Naive thymus-derived CD4-positive, alpha-beta T cell (primary cell): ENCODE measurements around the gene SLC4A1AP. TPM values are rescaled to one million over a fixed set of nuclear protein-coding genes. Genes with fewer than 3 reads are reported as not detected.

ENCODE experiments used
- ATAC-seq: fragments of 150-1000 bp; cut with Tn5 transposase; 2 replicates; pipeline ENCODE4 v1.10.0; 2021; ENCODE audit warnings: mild to moderate bottlenecking, moderate library complexity
- CTCF ChIA-PET: fragments of 350-600 bp; sonication (Branson Sonifier 250); formaldehyde crosslinking; loops from one replicate; lab custom pipeline; 2021; ENCODE audit warnings: antibody characterized with exemption; lab: Charles Lee
- POLR2A ChIA-PET: fragments of 350-600 bp; sonication (Branson Sonifier 250); formaldehyde crosslinking; loops from one replicate; lab custom pipeline; 2021; ENCODE audit warnings: antibody characterized with exemption, inconsistent platforms; lab: Charles Lee
- DNase-seq, 9 donors: peaks; one replicate each; pipeline versions ENCODE4 v3.0.0 to v3.0.0-alpha.2; 2020 to 2022; ENCODE audit warnings: mixed read lengths in 1 of 9
- H3K27ac ChIP-seq: one replicate; pipeline ENCODE4 v1.7.0; 2013; ENCODE audit warnings: mild to moderate bottlenecking, low read depth, low read length, moderate library complexity
- H3K27me3 ChIP-seq, 2 donors: one replicate each; pipeline ENCODE4 v1.7.0; 2013; ENCODE audit warnings: low read length in 2 of 2, mild to moderate bottlenecking in 2 of 2, moderate library complexity in 2 of 2; ENCODE audit not compliant: control insufficient read depth in 2 of 2, insufficient read depth in 2 of 2
- H3K36me3 ChIP-seq, 3 experiments: 1 replicate in 2 of 3; 2 replicates in 1 of 3; pipeline ENCODE4 v1.7.0; 2013; ENCODE audit warnings: low read length in 3 of 3, mild to moderate bottlenecking in 3 of 3, moderate library complexity in 1 of 3; ENCODE audit not compliant: insufficient read depth in 3 of 3, control insufficient read depth in 2 of 3
- H3K4me1 ChIP-seq, 2 donors: one replicate each; pipeline ENCODE4 v1.7.0; 2013; ENCODE audit warnings: low read length in 2 of 2, mild to moderate bottlenecking in 2 of 2, moderate library complexity in 1 of 2; ENCODE audit not compliant: control insufficient read depth in 2 of 2, insufficient read depth in 2 of 2
- H3K4me3 ChIP-seq: 2 replicates; pipeline ENCODE4 v1.7.0; 2013; ENCODE audit warnings: mild to moderate bottlenecking, low read length
- H3K9me3 ChIP-seq, 3 experiments: 1 replicate in 2 of 3; 2 replicates in 1 of 3; pipeline ENCODE4 v1.7.0; 2013; ENCODE audit warnings: low read length in 3 of 3; ENCODE audit not compliant: control insufficient read depth in 2 of 3
- H3K27ac Mint-ChIP-seq, 9 donors: one replicate each; pipeline ENCODE4 v1.8.0; 2020 to 2022; ENCODE audit warnings: mixed read lengths in 9 of 9, mild to moderate bottlenecking in 8 of 9, moderate library complexity in 5 of 9, inconsistent platforms in 2 of 9
- H3K27me3 Mint-ChIP-seq, 5 donors: one replicate each; pipeline ENCODE4 v1.8.0; 2021 to 2022; ENCODE audit warnings: mixed read lengths in 5 of 5, mild to moderate bottlenecking in 1 of 5
- H3K36me3 Mint-ChIP-seq, 5 donors: one replicate each; pipeline ENCODE4 v1.8.0; 2020 to 2022; ENCODE audit warnings: mixed read lengths in 5 of 5, mild to moderate bottlenecking in 3 of 5, inconsistent platforms in 1 of 5
- H3K4me1 Mint-ChIP-seq, 7 donors: one replicate each; pipeline ENCODE4 v1.8.0; 2020 to 2022; ENCODE audit warnings: mixed read lengths in 7 of 7, mild to moderate bottlenecking in 3 of 7, inconsistent platforms in 1 of 7
- H3K4me3 Mint-ChIP-seq, 10 donors: one replicate each; pipeline ENCODE4 v1.8.0; 2020 to 2022; ENCODE audit warnings: mild to moderate bottlenecking in 10 of 10, mixed read lengths in 10 of 10, moderate library complexity in 6 of 10, inconsistent platforms in 2 of 10
- H3K9me3 Mint-ChIP-seq, 11 donors: one replicate each; pipeline ENCODE4 v1.8.0; 2020 to 2022; ENCODE audit warnings: mixed read lengths in 11 of 11, mild to moderate bottlenecking in 4 of 11, inconsistent platforms in 1 of 11, moderate library complexity in 1 of 11
- intact Hi-C, 2 donors: fragments of 100-400 bp; cut with micrococcal nuclease; formaldehyde crosslinking; loops; one replicate each; pipeline ENCODE4 v1.15.1; 2023
- polyA plus RNA-seq, 2 donors: library from polyadenylated mRNA; unstranded; fragments of 300-500 nt; fragmentation: Illumina TruSeq; gene quantifications; one replicate each; pipeline ENCODE4 v1.2.3, GENCODE V29; 2021
- total RNA-seq, 6 experiments: library from RNA in 5 of 6; stranded (reverse) in 5 of 6; gene quantifications; 1 replicate in 5 of 6; 2 replicates in 1 of 6; pipeline ENCODE4 v1.2.3 and lab custom pipeline; 2021 to 2026

The SLC4A1AP gene
- total and polyA plus RNA-seq, 7 experiments from 2014 or later = 14.7 to 37.6 (median 24.7) TPM

DNA sequence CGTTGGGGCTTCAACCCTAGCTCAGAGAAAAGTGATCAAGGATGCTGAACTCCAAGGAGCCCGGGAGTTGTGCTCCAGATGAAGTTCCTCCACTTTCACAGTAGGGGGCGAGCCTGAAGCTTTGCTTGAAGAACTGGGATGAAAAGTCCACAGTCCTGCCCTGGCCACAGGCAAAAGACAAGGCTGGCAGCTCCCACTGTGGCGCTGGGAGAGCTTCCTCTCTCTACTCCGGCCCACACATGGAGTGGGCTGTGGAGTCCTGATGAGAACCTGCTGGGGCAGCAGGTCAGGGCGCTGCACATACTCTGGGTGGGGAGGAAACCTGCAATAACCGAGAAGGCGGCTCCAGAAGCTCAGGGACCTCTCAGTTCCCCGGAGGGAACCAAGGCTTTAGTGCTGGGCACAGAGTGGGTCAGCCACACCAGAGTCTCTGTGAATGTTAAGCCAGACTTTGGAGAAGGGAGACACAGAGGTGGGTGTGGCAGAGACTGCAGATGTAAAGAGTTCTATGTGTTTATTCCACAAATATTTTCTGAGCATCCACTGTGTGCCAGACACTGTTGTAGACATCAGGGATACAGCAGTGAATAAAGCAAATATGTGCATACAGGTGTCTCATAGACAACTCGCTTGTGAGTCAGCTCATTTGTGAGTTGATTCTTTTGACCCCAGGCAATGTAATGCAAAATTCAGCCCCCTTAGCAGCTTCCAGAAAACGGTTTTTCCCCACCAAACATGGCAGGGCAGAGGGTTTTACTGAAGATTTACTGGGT is 59.9 kb downstream of the SLC4A1AP start:
- Histone ChIP-seq H3K4me1 (no peaks in the 10 kb centered on the region), H3K36me3 (no peaks in the 10 kb centered on the region), H3K4me3 (no peak overlapping the region), H3K27me3 (no peaks in the 10 kb centered on the region), H3K27ac (no peak overlapping the region), H3K9me3 (no peaks in the 10 kb centered on the region)
- H3K27ac Mint-ChIP-seq = no peak overlapping the region
- H3K9me3 Mint-ChIP-seq = no peaks in the 10 kb centered on the region
- peaks cover 0 to 29% (median 10%) of the 10 kb centered on the region in 7 donors for H3K4me1 Mint-ChIP-seq
- intact Hi-C loops = loop anchor here in 1 of 2 donors (1.0 kb wide), 1 partner anchor 729 kb away; no protein-coding TSS in a partner anchor
- peaks cover 0 to 19% (median 11%) of the 10 kb centered on the region in 5 donors for H3K27me3 Mint-ChIP-seq
- peak in 2 of 9 donors; percentile 18 to 26 for DNase-seq
- POLR2A ChIA-PET = no interaction called here
- no peaks in the 10 kb centered on the region for H3K36me3 Mint-ChIP-seq
- ATAC-seq = peak; percentile 57
- no peak overlapping the region for H3K4me3 Mint-ChIP-seq
- CTCF ChIA-PET = interaction anchor here (0.6 to 1.5 kb wide), 4 partner anchors 9 to 20 kb away, joined by 3 to 4 read pairs (median 3); no protein-coding TSS in a partner anchor

- H3K9me3 ChIP-seq = no peaks in the 10 kb centered on the region
- ChIA-PET POLR2A (no interaction called here), CTCF (interaction anchor here (1.3 kb wide), 1 partner anchor 20 kb away, joined by 4 read pairs; no protein-coding TSS in a partner anchor)
- DNase-seq (no peak), ATAC-seq (no peak)
- no peaks in the 10 kb centered on the region for H3K36me3 ChIP-seq
- Mint-ChIP-seq H3K9me3 (no peaks in the 10 kb centered on the region), H3K36me3 (no peaks in the 10 kb centered on the region), H3K27ac (no peak overlapping the region), H3K4me1 (peaks cover 0 to 34% (median 16%) of the 10 kb centered on the region in 7 donors), H3K27me3 (peaks cover 0 to 19% (median 11%) of the 10 kb centered on the region in 5 donors), H3K4me3 (no peak overlapping the region)
- intact Hi-C loops = no loop called here
- no peak overlapping the region for H3K4me3 ChIP-seq
- no peaks in the 10 kb centered on the region for H3K4me1 ChIP-seq
- H3K27ac ChIP-seq = no peak overlapping the region
- H3K27me3 ChIP-seq = no peaks in the 10 kb centered on the region
Measured at GRCh38 chr2:27724191-27724590, 60.5 kb downstream of the SLC4A1AP start.

GRCh38 chr2:27724905-27725701 is 61.4 kb downstream of the SLC4A1AP start:
- H3K4me1 ChIP-seq = no peaks in the 10 kb centered on the region
- Mint-ChIP-seq H3K9me3 (no peaks in the 10 kb centered on the region), H3K36me3 (no peaks in the 10 kb centered on the region), H3K27me3 (peaks cover 0 to 13% (median 7%) of the 10 kb centered on the region in 5 donors), H3K27ac (no peak overlapping the region), H3K4me1 (peaks cover 5 to 30% (median 18%) of the 10 kb centered on the region in 7 donors), H3K4me3 (no peak overlapping the region)
- no peaks in the 10 kb centered on the region for H3K27me3 ChIP-seq
- ATAC-seq (no peak), DNase-seq (no peak)
- H3K4me3 ChIP-seq = no peak overlapping the region
- no peaks in the 10 kb centered on the region for H3K36me3 ChIP-seq
- H3K27ac ChIP-seq = no peak overlapping the region
- ChIA-PET POLR2A (no interaction called here), CTCF (interaction anchor here (0.6 to 1.3 kb wide), 2 partner anchors 21 to 30 kb away, joined by 3 to 4 read pairs; no protein-coding TSS in a partner anchor)
- intact Hi-C loops = no loop called here
- no peaks in the 10 kb centered on the region for H3K9me3 ChIP-seq

GRCh38 chr2:27727257-27727656 is 63.6 kb downstream of the SLC4A1AP start:
- H3K4me1 Mint-ChIP-seq = peaks cover 5 to 22% (median 16%) of the 10 kb centered on the region in 7 donors
- H3K4me3 ChIP-seq = no peak overlapping the region
- no peaks in the 10 kb centered on the region for H3K27me3 ChIP-seq
- H3K4me3 Mint-ChIP-seq = peak overlapping the region in 4 of 10 donors; percentile 0 to 81 (median 35)
- ATAC-seq = peak; percentile 71
- H3K27ac ChIP-seq = no peak overlapping the region
- H3K9me3 ChIP-seq = no peaks in the 10 kb centered on the region
- H3K27ac Mint-ChIP-seq = peak overlapping the region in 3 of 9 donors; percentile 26 to 78 (median 75)
- H3K36me3 ChIP-seq = no peaks in the 10 kb centered on the region
- no peaks in the 10 kb centered on the region for H3K36me3 Mint-ChIP-seq
- no peaks in the 10 kb centered on the region for H3K9me3 Mint-ChIP-seq
- ChIA-PET POLR2A (no interaction called here), CTCF (no interaction called here)
- no peaks in the 10 kb centered on the region for H3K27me3 Mint-ChIP-seq
- DNase-seq = no peak
- H3K4me1 ChIP-seq = no peaks in the 10 kb centered on the region
- intact Hi-C loops = no loop called here

GRCh38 chr2:27728081-27728858 is 64.6 kb downstream of the SLC4A1AP start:
- DNase-seq = no peak
- ChIA-PET CTCF (no interaction called here), POLR2A (interaction anchor here (0.6 kb wide), 1 partner anchor 53 kb away, joined by 3 read pairs; no protein-coding TSS in a partner anchor)
- intact Hi-C loops = no loop called here
- Histone ChIP-seq H3K4me3 (no peak overlapping the region), H3K27me3 (no peaks in the 10 kb centered on the region), H3K36me3 (no peaks in the 10 kb centered on the region), H3K4me1 (no peaks in the 10 kb centered on the region), H3K9me3 (no peaks in the 10 kb centered on the region), H3K27ac (no peak overlapping the region)
- peak overlapping the region in 2 of 9 donors; percentile 32 to 54 for H3K27ac Mint-ChIP-seq
- H3K36me3 Mint-ChIP-seq = no peaks in the 10 kb centered on the region
- no peak for ATAC-seq
- no peaks in the 10 kb centered on the region for H3K9me3 Mint-ChIP-seq
- no peaks in the 10 kb centered on the region for H3K27me3 Mint-ChIP-seq
- H3K4me1 Mint-ChIP-seq = peaks cover 5 to 22% (median 16%) of the 10 kb centered on the region in 7 donors
- H3K4me3 Mint-ChIP-seq = peak overlapping the region in 2 of 10 donors; percentile 10 to 54

GRCh38 chr2:27729198-27729597 is 65.5 kb downstream of the SLC4A1AP start:
- DNase-seq (no peak), ATAC-seq (no peak)
- Histone ChIP-seq H3K27ac (no peak overlapping the region), H3K27me3 (no peaks in the 10 kb centered on the region), H3K9me3 (no peaks in the 10 kb centered on the region), H3K4me1 (no peaks in the 10 kb centered on the region), H3K4me3 (no peak overlapping the region), H3K36me3 (no peaks in the 10 kb centered on the region)
- Mint-ChIP-seq H3K9me3 (no peaks in the 10 kb centered on the region), H3K36me3 (peaks cover 0 to 1% (median 0%) of the 10 kb centered on the region in 5 donors), H3K4me3 (peak overlapping the region in 2 of 10 donors; percentile 19 to 54), H3K27me3 (no peaks in the 10 kb centered on the region), H3K27ac (peak overlapping the region in 2 of 9 donors; percentile 32 to 74), H3K4me1 (peaks cover 5 to 22% (median 16%) of the 10 kb centered on the region in 7 donors)
- ChIA-PET CTCF (no interaction called here), POLR2A (no interaction called here)
- intact Hi-C loops = no loop called here
